ENCODE data around the gene FOXB2.

GRCh38 chr9:77016121-77016525 is 3.3 kb upstream of the FOXB2 start:
- TF ChIP-seq, protein P1, sequence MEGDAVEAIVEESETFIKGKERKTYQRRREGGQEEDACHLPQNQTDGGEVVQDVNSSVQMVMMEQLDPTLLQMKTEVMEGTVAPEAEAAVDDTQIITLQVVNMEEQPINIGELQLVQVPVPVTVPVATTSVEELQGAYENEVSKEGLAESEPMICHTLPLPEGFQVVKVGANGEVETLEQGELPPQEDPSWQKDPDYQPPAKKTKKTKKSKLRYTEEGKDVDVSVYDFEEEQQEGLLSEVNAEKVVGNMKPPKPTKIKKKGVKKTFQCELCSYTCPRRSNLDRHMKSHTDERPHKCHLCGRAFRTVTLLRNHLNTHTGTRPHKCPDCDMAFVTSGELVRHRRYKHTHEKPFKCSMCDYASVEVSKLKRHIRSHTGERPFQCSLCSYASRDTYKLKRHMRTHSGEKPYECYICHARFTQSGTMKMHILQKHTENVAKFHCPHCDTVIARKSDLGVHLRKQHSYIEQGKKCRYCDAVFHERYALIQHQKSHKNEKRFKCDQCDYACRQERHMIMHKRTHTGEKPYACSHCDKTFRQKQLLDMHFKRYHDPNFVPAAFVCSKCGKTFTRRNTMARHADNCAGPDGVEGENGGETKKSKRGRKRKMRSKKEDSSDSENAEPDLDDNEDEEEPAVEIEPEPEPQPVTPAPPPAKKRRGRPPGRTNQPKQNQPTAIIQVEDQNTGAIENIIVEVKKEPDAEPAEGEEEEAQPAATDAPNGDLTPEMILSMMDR (IDR thresholded peaks at IDR 0.05): no peak
- no peak for TF ChIP-seq POLR2A (IDR thresholded peaks at IDR 0.05)
